NCI-H524 treated with DMSO at 0.1 percent for 48 hours (cell line): ENCODE results near the gene OR10A2.
"Not testable (repeated sequence)": the region's sequence is repeated elsewhere in the genome, so short reads cannot be mapped to it uniquely, and the experiment has no call there.

Source experiments
- DNase-seq: peaks from one replicate; lab custom pipeline; 2025; lab: John Stamatoyannopoulos, UW

The OR10A2 gene

DNA sequence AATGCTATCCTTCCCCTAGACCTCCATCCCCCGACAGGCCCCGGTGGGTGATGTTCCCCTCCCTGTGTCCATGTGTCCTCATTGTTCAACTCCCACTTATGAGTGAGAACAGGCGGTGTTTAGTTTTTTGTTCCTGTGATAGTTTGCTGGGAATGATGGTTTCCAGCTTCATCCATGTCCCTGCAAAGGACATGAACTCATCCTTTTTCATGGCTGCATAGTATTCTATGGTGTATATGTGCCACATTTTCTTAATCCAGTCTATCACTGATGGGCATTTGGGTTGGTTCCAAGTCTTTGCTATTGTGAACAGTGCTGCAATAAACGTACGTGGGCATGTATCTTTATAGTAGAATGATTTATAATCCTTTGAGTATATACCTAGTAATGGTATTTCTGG is 24.9 kb downstream of the OR10A2 start:
- DNase-seq = not testable (repeated sequence)

DNA sequence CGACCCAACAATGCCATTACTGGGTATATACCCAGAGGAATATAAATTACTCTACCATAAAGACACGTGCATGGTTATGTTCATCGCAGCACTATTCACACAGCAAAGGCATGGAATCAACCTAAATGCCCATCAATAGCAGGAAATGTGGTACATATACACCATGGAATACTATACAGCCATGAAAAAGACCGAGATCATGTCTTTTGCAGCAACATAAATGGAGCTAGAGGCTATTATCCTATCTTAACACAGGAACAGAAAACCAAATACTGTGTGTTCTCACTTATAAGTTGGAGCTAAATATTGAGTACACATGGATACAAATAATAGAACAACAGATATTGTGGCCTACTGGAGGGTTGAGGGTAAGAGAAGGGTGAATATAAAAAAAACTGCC is 26.0 kb downstream of the OR10A2 start:
- no peak for DNase-seq

DNA sequence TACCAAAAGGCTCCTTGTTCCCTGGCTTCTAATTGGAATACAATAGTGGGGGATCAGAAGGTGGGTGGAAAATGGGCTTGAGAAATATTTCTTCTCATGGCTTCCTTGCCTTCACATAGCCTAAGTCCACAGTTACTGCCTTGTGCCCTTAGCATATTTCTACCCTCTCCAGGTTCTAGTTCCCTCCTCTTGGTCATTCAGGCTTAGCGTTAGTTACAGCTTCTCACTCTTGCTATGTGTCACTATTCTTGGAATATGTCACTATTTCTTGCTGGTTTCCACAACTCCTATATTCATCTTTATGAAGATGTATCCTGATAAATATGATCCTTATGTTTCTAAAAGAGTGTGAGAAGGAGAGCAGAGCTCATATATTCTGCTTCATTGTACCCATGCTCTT is 27.0 kb downstream of the OR10A2 start:
- DNase-seq = no peak

DNA sequence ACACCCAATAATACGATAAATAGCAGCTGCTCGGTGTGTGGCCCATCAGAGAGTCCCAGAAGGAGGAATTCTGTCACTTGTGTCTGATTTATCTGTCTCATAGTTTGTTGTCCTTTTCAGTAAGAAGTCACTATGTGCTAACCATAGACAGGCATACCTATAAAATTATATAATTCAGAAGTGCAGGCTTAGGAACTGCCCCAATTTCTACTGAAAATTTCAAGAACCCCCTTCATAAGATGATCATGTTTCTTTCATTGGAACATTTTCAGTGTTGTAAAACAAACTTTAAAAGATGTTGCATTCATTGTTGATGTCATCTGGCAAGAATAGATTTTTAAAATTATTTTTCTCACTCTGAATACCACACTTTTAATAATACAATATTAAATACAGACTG is 29.5 kb downstream of the OR10A2 start, which contains the start of gene OR2D2:
Gene OR2D2, minus strand, starts transcription at position 101 of the 400 bp plus-strand sequence. Its CDS starts 0 bp downstream, at position 101.
- DNase-seq = no peak

DNA sequence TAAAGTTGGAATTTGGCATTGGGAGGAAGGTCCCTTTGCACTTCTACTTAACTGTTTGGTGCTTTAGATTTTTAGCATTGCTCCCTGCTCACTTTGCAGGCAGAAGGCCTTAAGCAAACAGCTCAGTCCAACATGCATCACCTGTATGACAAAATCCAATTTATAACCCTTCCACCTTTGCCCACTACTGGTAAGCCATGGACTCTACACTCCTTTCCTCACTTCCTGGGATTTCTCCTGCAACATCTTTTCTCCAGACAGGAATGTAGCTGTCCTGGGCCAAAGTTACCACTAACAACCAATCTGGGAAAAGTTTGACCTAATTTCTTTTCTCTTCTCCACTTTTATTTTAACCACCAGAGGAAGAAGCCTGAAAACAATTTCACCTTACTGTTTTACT is 31.2 kb downstream of the OR10A2 start:
- DNase-seq = no peak

DNA sequence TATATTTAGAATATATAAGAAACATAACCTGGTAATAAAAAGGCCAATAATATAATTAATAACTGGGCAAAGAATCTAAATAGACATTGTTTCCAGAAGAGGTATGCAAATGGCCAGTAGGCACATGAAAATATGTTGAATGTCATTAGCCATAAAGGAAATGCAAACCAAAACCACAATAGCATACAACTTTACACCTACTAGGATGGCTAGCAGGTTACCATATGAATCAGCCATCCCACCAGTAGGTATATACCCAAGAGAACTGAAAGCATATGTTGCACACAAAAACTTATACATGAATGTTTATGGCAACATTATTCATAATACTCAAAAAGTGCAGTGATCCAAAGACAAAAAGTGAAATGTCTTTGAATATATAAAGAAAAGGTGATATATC is 32.2 kb downstream of the OR10A2 start:
- DNase-seq = no peak

DNA sequence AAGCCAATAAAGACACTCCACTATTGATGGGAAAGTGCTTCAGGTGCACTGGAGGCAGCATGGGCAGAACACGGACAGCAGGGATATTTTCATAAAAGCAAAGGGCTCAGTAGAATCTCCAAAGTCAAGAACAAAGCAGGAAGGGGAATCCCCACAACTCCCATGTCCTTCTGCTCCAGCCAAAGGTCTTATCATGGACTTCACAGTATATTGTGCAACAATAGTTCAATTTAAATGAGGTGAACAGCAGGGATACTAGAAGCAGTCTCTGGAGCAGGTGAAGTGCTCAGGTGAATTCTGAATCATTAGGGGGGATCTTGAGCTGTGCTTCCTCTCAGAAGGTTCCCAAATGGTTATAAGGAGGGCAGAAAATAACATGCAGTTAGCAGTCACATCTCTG is 36.1 kb downstream of the OR10A2 start:
- DNase-seq = no peak

DNA sequence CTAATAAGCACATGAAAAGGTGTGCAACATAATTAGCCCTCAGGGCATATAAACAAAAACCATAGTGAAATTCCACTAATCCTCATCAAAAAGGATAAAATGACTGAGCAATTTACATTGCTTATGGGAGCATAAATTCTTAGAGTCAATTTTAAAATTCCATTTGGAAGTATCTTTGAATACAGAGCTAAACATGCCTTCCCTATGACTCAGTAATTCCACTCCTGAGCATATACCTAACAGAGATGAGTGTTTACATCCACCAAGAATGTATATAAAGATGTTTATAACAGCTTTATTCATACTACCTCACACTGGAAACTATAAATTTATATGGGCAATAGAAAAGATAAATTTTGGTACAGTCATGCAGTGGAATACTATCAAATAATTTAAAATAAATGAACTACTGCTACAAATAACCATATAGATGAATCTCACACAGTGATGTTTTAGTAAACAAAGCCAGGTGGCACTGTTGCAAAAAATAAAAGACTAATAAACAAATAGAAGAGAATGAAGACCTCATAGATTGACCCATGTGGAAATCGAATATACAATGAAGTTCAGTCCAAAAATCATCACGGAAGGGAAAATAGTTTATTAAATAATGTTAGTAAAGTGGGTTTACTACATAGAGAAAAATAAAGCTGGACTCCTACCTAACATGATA is 37.6 kb downstream of the OR10A2 start:
- DNase-seq = no peak

DNA sequence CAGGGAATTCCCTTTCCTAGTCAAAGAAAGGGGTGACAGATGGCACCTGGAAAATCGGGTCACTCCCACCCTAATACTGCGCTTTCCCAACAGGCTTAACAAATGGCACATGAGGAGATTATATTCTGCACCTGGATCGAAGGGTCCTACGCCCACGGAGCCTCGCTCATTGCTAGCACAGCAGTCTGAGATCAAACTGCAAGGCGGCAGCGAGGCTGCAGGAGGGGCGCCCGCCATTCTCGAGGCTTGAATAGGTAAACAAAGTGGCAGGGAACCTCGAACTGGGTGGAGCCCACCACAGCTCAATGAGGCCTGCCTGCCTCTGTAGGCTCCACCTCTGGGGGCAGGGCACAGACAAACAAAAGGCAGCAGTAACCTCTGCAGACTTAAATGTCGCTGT is 41.9 kb downstream of the OR10A2 start:
- DNase-seq = not testable (repeated sequence)

DNA sequence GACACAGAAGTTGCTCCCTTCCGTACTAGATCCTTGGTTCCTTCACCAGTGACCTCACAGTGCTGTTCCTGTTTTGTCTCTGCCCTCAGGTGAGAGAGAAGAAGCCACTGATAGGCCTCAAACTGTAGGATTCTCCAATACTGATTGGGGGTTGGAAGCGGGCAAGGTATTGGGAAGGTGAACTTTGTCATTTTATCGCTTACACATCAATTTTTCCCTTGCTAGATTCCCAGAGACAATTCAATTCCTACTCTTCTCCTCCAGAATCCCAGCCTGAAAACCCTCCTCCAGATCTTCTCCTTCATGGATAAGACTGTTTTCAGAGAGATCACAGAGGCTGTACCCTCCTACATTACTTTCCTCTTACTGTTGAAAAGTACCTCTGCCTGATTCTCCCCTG is 48.5 kb downstream of the OR10A2 start:
- DNase-seq = no peak

DNA sequence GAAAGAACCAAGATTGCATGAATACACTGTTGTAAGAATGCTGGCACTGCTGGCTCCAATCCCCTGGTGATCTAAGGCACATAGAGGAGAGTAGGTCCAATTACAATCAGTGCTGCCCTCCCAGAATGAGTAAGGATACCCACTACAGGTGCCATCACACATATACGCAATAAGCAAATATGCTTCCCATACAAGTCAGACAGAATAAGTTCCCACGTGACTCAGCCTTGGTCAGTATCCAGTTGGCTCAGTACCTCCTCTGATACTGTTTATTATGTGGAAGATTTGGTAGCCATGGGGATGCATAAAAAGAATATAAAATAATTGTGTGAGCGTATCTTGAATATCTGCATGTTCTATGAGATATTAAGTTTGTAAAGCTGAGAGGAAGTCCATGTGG is 49.1 kb downstream of the OR10A2 start:
- DNase-seq = no peak

DNA sequence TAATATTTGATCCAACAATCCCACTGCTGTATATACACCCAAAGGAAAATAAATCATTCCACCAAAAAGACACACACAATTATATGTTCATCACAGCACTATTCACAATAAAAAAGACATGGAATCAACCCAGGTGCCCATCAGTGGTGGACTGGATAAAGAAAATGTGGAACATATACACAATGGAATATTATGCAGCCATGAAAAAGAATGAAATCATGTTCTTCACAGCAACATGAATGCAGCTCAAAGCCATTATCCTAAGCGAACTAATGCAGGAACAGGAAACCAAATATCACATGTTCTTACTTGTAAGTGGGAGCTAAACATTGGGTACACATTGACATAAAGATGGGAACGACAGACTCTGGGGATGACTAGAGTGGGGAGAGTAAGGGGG is 56.8 kb downstream of the OR10A2 start:
- no peak for DNase-seq

DNA sequence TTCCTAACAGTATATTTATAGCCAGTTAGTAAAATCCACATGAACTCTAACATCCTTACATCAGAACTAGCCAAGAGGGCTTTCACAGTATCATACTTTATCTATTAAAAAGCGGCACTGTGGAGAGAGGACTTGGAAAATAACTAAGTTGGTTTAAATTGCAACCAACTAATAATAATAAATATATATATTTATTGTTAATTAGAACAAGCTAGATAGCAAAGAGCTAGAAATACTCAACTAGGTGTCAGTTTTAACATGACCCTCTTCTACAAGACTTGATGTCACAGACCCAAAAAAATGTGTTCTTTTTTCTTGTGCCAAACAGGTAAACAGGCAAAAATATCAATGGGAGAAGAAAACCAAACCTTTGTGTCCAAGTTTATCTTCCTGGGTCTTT is 57.8 kb downstream of the OR10A2 start, which contains the start of gene OR2D3:
Gene OR2D3, plus strand, starts transcription at position 301 of the 400 bp plus-strand sequence. Its CDS starts 0 bp downstream, at position 301.
- no peak for DNase-seq
